DND-41 (cell line): ENCODE measurements around the gene SRD5A2.

Source experiments
- ATAC-seq: fragments of 200-7000 bp; cut with Tn5 transposase; 3 replicates; pipeline ENCODE4 v1.9.1; 2021; ENCODE audit warnings: low read depth; ENCODE audit not compliant: insufficient read depth
- DNase-seq: peaks from one replicate; pipeline ENCODE4 v3.0.0-alpha.2; 2020
- H2AFZ ChIP-seq: 2 replicates; pipeline ENCODE4 v1.6.0; 2012; ENCODE audit warnings: low read depth, low read length
- H3K27ac ChIP-seq: 2 replicates; pipeline ENCODE4 v1.5.1; 2012; ENCODE audit warnings: low read length, inconsistent platforms
- H3K27me3 ChIP-seq: fragments of 200-600 bp; sonication (generic); 2 replicates; pipeline ENCODE4 v1.6.0; 2012; ENCODE audit warnings: low read length, mild to moderate bottlenecking, inconsistent platforms; ENCODE audit not compliant: insufficient read depth, poor library complexity
- H3K36me3 ChIP-seq: 2 replicates; pipeline ENCODE4 v1.5.1; 2012; ENCODE audit warnings: low read length, inconsistent platforms; ENCODE audit not compliant: insufficient read depth
- H3K4me1 ChIP-seq: 2 replicates; pipeline ENCODE4 v1.5.1; 2012; ENCODE audit warnings: mild to moderate bottlenecking, low read length; ENCODE audit not compliant: insufficient read depth
- H3K4me2 ChIP-seq: 2 replicates; pipeline ENCODE4 v1.6.0; 2012; ENCODE audit warnings: mild to moderate bottlenecking, moderate library complexity, low read length, inconsistent platforms; ENCODE audit not compliant: insufficient read depth
- H3K4me3 ChIP-seq, 2 experiments: fragments of 200-600 bp in 1 of 2; shearing (Covaris generic) in 1 of 2; 2 replicates each; pipeline ENCODE4 v1.5.1; 2012 to 2016; ENCODE audit warnings: inconsistent platforms in 2 of 2, low read length in 2 of 2, mild to moderate bottlenecking in 2 of 2, low read depth in 1 of 2, moderate library complexity in 1 of 2
- H3K79me2 ChIP-seq: 2 replicates; pipeline ENCODE4 v1.6.0; 2012; ENCODE audit warnings: low read length, inconsistent platforms; ENCODE audit not compliant: insufficient read depth
- H3K9ac ChIP-seq: 2 replicates; pipeline ENCODE4 v1.6.0; 2012; ENCODE audit warnings: low read depth, mild to moderate bottlenecking, inconsistent platforms, low read length, moderate library complexity
- H3K9me3 ChIP-seq: 2 replicates; pipeline ENCODE4 v1.5.1; 2012; ENCODE audit warnings: low read length, moderate library complexity, mild to moderate bottlenecking, inconsistent platforms; ENCODE audit not compliant: insufficient read depth, severe bottlenecking
- H4K20me1 ChIP-seq: 2 replicates; pipeline ENCODE4 v1.6.0; 2012; ENCODE audit warnings: low read length; ENCODE audit not compliant: insufficient read depth
- EZH2 ChIP-seq: IDR thresholded peaks from 3 replicates; pipeline ENCODE4 v1.6.1; 2012; ENCODE audit warnings: borderline replicate concordance, low read depth, mild to moderate bottlenecking, moderate library complexity, low read length, inconsistent platforms; ENCODE audit not compliant: severe bottlenecking
- TF ChIP-seq, protein P1 (sequence below): IDR thresholded peaks from 2 replicates; pipeline ENCODE4 v1.5.1; 2012; ENCODE audit warnings: borderline replicate concordance, low read length, moderate library complexity, mild to moderate bottlenecking; ENCODE audit not compliant: poor library complexity, severe bottlenecking; ENCODE audit errors: extremely low read depth

SRD5A2 gene

DNA sequence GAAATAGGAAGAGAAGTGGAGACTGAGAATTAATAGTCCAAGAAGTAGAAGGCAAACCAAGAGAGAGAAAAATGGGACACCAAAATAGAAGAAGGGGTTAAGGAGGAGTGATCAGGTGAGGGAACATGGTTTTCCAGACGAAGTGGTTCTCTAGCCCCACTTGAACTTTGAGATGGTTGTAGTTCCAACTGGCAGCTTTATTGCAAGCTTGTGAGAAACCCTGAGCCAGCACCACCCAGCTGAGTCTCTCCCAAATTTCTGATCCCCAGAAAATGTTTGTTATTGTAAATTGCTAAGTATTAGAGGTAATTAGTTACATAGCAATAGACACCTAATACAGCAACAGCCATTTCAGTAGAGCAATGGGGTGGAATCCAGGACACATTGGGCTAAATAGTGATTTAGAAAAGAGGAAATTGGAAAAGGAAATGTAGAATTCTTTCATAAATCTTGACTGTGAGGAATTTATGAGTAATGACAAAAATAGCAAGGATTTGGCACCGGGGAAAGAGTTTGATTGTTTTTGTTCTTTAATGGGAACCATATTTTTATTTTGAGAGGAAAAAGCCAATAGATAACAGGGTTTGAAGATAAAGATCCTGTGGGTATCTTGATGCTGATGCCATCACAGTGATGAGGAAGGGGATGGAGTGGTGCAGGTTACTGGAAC is 104.1 kb downstream of the SRD5A2 start:
- no peaks in the 10 kb centered on the region for H3K9me3 ChIP-seq
- no peak for DNase-seq
- TF ChIP-seq EZH2: no peak
- TF ChIP-seq, protein P1, sequence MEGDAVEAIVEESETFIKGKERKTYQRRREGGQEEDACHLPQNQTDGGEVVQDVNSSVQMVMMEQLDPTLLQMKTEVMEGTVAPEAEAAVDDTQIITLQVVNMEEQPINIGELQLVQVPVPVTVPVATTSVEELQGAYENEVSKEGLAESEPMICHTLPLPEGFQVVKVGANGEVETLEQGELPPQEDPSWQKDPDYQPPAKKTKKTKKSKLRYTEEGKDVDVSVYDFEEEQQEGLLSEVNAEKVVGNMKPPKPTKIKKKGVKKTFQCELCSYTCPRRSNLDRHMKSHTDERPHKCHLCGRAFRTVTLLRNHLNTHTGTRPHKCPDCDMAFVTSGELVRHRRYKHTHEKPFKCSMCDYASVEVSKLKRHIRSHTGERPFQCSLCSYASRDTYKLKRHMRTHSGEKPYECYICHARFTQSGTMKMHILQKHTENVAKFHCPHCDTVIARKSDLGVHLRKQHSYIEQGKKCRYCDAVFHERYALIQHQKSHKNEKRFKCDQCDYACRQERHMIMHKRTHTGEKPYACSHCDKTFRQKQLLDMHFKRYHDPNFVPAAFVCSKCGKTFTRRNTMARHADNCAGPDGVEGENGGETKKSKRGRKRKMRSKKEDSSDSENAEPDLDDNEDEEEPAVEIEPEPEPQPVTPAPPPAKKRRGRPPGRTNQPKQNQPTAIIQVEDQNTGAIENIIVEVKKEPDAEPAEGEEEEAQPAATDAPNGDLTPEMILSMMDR: no peak

DNA sequence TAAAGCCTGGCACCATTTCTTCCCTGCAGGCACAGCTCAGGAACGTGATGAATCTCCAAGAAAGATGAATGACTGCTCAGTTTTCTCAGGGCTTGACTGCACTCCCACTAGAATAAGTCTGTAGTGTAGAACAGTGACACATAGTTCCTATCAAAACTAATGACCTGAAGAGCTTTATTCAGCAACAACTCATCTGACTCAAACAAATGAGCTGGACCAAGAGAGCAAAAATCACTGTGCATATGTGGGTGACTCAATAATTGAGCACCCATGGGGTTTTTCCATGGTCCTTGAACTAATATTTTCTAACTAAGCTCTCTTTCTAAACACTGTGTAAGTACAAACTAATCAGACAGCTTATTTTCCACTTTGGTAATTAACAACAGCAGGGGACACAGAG is 105.0 kb downstream of the SRD5A2 start:
- Histone ChIP-seq H3K4me3 (no peak overlapping the region), H3K27me3 (peaks cover 29% of the 10 kb centered on the region), H3K4me2 (no peak overlapping the region), H3K79me2 (no peaks in the 10 kb centered on the region), H3K4me1 (no peaks in the 10 kb centered on the region), H3K9ac (no peak overlapping the region), H3K36me3 (no peaks in the 10 kb centered on the region), H4K20me1 (no peaks in the 10 kb centered on the region), H3K9me3 (no peaks in the 10 kb centered on the region), H2AFZ (no peak overlapping the region), H3K27ac (no peak overlapping the region)
- no peak for TF ChIP-seq EZH2
- TF ChIP-seq, protein P1: no peak
- DNase-seq (no peak), ATAC-seq (no peak)

More for the DNA sequence above, 104.1 kb downstream of the SRD5A2 start:
- Histone ChIP-seq H3K4me3 (no peak overlapping the region), H4K20me1 (no peaks in the 10 kb centered on the region), H3K27ac (no peak overlapping the region), H3K27me3 (peaks cover 29% of the 10 kb centered on the region), H3K79me2 (no peaks in the 10 kb centered on the region), H3K9ac (no peak overlapping the region), H3K4me1 (no peaks in the 10 kb centered on the region), H3K4me2 (no peak overlapping the region), H3K36me3 (no peaks in the 10 kb centered on the region), H2AFZ (no peak overlapping the region)
- no peak for ATAC-seq

DNA sequence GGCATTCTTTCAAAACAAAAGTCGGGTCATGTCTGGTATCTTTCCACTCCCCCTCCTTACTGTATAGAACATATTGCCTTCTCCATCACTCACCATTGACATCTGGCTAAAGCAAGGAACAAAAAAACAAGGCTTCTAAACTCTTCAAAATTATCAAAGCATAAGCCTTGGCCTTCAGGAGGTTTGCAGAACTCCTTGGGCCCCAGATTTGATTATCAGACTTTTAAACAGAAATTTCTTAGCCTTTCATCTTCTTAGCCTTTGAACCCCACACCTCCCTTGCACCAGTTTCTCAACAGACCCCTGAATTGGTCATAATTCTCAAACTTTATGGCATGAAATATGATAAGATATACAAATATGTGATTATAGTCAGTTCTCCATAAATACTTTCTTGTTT is 106.4 kb downstream of the SRD5A2 start:
- Histone ChIP-seq H3K9ac (no peak overlapping the region), H2AFZ (no peak overlapping the region), H3K36me3 (no peaks in the 10 kb centered on the region), H3K9me3 (no peaks in the 10 kb centered on the region), H3K27me3 (peaks cover 29% of the 10 kb centered on the region), H4K20me1 (no peaks in the 10 kb centered on the region), H3K79me2 (no peaks in the 10 kb centered on the region), H3K4me2 (no peak overlapping the region), H3K4me1 (no peaks in the 10 kb centered on the region), H3K27ac (no peak overlapping the region), H3K4me3 (no peak overlapping the region)
- TF ChIP-seq EZH2: no peak
- TF ChIP-seq, protein P1: no peak
- ATAC-seq: no peak
- DNase-seq: no peak
